Thyroid gland (tissue), 4 donors: ENCODE measurements around the gene COG5. TPM values are rescaled to one million over a fixed set of nuclear protein-coding genes. Genes with fewer than 3 reads are reported as not detected.

Experiments
- DNase-seq, 2 donors: peaks; one replicate each; pipeline ENCODE4 v3.0.0-alpha.2; 2019
- H3K27ac ChIP-seq, 3 donors: fragments of 200-600 bp; sonication (generic); 1 replicate in 2 of 3; 2 replicates in 1 of 3; pipeline ENCODE4 v1.5.1; 2016 to 2019; ENCODE audit warnings: mild to moderate bottlenecking in 1 of 3, moderate library complexity in 1 of 3
- H3K27me3 ChIP-seq: fragments of 200-600 bp; sonication (generic); one replicate; pipeline ENCODE4 v1.5.1; 2019
- H3K36me3 ChIP-seq, 2 donors: fragments of 200-600 bp; sonication (generic); one replicate each; pipeline ENCODE4 v1.5.1; 2016 to 2019
- H3K4me1 ChIP-seq, 2 donors: fragments of 200-600 bp; sonication (generic); one replicate each; pipeline ENCODE4 v1.5.1; 2017 to 2019
- H3K4me3 ChIP-seq, 3 donors: fragments of 200-600 bp; sonication (generic); replicated peaks in 1 of 3; 1 replicate in 2 of 3; 2 replicates in 1 of 3; pipeline ENCODE4 v1.5.1; 2016; ENCODE audit warnings: mild to moderate bottlenecking in 1 of 3
- H3K9me3 ChIP-seq: fragments of 200-600 bp; sonication (generic); one replicate; pipeline ENCODE4 v1.5.1; 2017
- POLR2A ChIP-seq, 2 donors: fragments of 450-650 bp; IDR thresholded peaks; one replicate each; pipeline ENCODE4 v1.6.1; 2017; ENCODE audit warnings: antibody characterized with exemption in 2 of 2, mild to moderate bottlenecking in 2 of 2, moderate library complexity in 1 of 2
- WGBS, 2 donors: methylation state at CpG; one replicate each; pipeline ENCODE4 v1.1.5; 2017; 5-methylcytosine and 5-hydroxymethylcytosine counted together
- intact Hi-C: fragments of 100-400 bp; cut with DNase I; formaldehyde crosslinking; loops from one replicate; pipeline ENCODE4 v1.15.1; 2023
- total RNA-seq, 4 donors: library from RNA; depleted of rRNA; stranded (reverse); fragments of >200 nt; gene quantifications; one replicate each; pipeline ENCODE4 v1.2.3, GENCODE V29; 2016
- TF ChIP-seq, protein P1 (sequence below), 6 experiments: fragments of 200-600 bp in 3 of 6; fragments of 450-650 bp in 3 of 6; sonication (generic) in 3 of 6; IDR thresholded peaks; one replicate each; pipeline ENCODE4 v1.5.1; 2016 to 2019; ENCODE audit warnings: antibody characterized with exemption in 6 of 6, mild to moderate bottlenecking in 2 of 6, inconsistent platforms in 1 of 6, moderate library complexity in 1 of 6

Gene COG5
- total RNA-seq, 4 donors from 2014 or later: 108 to 268 (median 148) TPM

DNA sequence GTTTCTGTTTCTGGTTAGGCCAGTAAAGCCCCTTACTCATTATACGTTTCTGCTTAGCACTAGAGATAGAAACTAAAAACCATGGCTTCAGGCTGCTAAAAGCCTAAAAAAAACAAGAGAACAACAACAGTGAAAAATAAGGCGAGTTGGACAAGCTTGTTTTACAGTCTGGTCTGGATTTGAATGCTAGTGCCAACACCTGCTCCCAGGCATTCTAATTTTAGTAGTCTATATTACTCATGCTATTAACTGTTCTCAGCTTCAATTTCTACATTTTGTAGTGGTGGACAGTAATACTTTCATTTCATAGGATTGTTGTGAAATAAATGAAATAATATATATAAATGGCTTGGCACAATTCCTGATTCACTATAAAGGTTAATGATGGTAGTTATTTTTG is 286.4 kb downstream of the COG5 start:
- WGBS, 2 donors: 82 to 90% methylated on average over 2 of the region's 2 CpGs
- intact Hi-C loops: no loop called here
- Histone ChIP-seq H3K27me3 (no peaks in the 10 kb centered on the region), H3K4me3 (no peak overlapping the region), H3K4me1 (no peaks in the 10 kb centered on the region), H3K27ac (no peak overlapping the region), H3K36me3 (no peaks in the 10 kb centered on the region), H3K9me3 (no peaks in the 10 kb centered on the region)
- no peak for DNase-seq
- TF ChIP-seq POLR2A (IDR thresholded peaks at IDR 0.05): no peak
- TF ChIP-seq, protein P1, sequence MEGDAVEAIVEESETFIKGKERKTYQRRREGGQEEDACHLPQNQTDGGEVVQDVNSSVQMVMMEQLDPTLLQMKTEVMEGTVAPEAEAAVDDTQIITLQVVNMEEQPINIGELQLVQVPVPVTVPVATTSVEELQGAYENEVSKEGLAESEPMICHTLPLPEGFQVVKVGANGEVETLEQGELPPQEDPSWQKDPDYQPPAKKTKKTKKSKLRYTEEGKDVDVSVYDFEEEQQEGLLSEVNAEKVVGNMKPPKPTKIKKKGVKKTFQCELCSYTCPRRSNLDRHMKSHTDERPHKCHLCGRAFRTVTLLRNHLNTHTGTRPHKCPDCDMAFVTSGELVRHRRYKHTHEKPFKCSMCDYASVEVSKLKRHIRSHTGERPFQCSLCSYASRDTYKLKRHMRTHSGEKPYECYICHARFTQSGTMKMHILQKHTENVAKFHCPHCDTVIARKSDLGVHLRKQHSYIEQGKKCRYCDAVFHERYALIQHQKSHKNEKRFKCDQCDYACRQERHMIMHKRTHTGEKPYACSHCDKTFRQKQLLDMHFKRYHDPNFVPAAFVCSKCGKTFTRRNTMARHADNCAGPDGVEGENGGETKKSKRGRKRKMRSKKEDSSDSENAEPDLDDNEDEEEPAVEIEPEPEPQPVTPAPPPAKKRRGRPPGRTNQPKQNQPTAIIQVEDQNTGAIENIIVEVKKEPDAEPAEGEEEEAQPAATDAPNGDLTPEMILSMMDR (IDR thresholded peaks at IDR 0.05): no peak

DNA sequence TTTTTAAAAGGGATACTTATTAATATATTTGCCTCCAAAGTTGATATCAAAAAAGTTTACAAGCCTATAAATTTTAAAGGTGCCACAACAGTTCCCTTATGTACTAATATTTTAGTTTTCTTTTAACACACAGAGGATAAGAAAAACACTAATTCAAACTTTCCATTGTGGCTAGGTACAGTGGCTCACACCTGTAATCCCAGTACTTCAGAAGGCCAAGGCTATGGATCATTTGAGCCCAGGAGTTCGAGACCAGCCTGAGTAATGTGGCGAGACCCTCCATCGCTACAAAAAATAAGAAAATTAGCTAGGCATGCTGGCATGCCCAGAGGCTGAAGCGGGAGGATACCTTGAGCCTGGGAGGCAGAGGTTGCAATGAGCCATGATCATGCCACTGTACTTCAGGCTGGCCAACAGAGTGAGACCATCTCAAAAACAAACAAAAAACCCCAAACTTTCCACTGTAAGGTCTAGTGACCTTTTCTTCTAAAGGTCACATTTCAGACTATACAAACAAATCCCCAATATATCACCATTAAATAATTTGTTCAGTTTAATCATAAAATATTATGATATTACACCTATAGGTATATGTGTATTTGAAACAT is 287.4 kb downstream of the COG5 start:
- 95 to 99% methylated on average over 4 of the region's 4 CpGs for WGBS, 2 donors
- Histone ChIP-seq H3K4me1 (no peaks in the 10 kb centered on the region), H3K27me3 (no peaks in the 10 kb centered on the region), H3K9me3 (no peaks in the 10 kb centered on the region), H3K4me3 (no peak overlapping the region), H3K36me3 (no peaks in the 10 kb centered on the region), H3K27ac (no peak overlapping the region)
- DNase-seq: no peak
- TF ChIP-seq, protein P1 (IDR thresholded peaks at IDR 0.05): no peak
- no peak for TF ChIP-seq POLR2A (IDR thresholded peaks at IDR 0.05)
- intact Hi-C loops: no loop called here

DNA sequence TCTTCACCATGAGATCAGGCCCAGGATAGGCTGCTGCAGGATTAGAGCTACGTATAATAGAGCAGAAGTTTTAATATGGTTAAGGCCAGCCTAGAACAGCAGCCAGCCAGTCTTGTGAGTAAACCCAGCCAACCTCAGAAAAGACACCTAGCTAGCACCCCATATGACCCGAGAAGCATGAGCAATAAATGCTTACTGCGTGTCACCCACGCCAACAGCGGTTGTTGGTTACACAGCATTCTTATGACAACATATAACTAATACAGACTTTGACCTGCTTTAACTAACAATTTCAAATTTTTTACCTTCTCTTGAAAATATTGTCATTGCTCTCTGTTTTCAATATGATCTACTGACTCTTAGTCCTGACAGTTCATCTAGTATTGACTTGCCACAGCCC is 289.2 kb downstream of the COG5 start:
- no peak for DNase-seq
- H3K4me3 ChIP-seq: no peak overlapping the region
- no peak overlapping the region for H3K27ac ChIP-seq
- WGBS, 2 donors: 87 to 96% methylated on average over 5 of the region's 5 CpGs
- intact Hi-C loops: no loop called here
- no peaks in the 10 kb centered on the region for H3K36me3 ChIP-seq
- H3K27me3 ChIP-seq: no peaks in the 10 kb centered on the region
- no peaks in the 10 kb centered on the region for H3K9me3 ChIP-seq
- TF ChIP-seq, protein P1 (IDR thresholded peaks at IDR 0.05): no peak
- no peak for TF ChIP-seq POLR2A (IDR thresholded peaks at IDR 0.05)
- no peaks in the 10 kb centered on the region for H3K4me1 ChIP-seq

DNA sequence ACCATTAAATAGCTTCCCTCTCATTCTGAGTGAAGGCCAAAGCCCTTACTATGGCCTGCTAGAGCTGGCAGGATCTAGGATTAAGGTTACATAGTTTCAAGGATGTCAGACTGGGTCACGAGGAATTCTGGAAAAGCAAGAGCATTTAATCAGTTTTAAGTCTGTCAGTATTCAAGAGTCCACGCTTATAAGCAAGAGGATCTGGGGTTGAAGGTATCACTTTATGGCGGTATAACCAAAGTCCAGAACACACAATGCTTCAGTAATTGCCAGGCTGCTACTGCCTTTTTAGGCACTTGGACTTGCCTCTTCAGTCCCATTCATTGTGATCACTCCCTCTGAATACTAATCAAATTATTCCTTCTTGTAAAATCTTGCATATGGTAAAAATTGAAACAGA is 293.9 kb downstream of the COG5 start:
- DNase-seq: no peak
- no peaks in the 10 kb centered on the region for H3K27me3 ChIP-seq
- TF ChIP-seq, protein P1 (IDR thresholded peaks at IDR 0.05): no peak
- no peak for TF ChIP-seq POLR2A (IDR thresholded peaks at IDR 0.05)
- WGBS, 2 donors: 95 to 98% methylated on average over 3 of the region's 3 CpGs
- H3K9me3 ChIP-seq: no peaks in the 10 kb centered on the region
- H3K27ac ChIP-seq: no peak overlapping the region
- intact Hi-C loops: no loop called here
- H3K36me3 ChIP-seq: no peaks in the 10 kb centered on the region
- H3K4me1 ChIP-seq: no peaks in the 10 kb centered on the region
- no peak overlapping the region for H3K4me3 ChIP-seq

DNA sequence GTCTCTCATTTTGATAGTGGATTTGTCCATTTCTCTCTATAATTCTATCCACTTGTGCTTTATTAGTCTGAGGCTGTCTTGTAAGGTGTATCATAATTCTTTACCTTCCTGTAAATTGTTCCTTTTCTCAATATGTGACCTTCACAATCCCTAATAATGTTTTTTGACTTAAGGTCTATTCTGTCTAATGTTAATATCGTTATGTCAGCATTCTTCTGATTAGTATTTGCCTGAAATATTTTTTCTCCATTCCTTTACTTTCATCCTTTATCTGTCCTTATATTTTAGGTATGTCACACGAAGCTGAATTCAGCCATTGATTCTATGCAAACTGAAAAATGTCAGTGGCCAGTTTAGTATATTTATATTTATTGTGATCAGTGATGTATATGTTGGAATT is 295.1 kb downstream of the COG5 start:
- Histone ChIP-seq H3K27ac (no peak overlapping the region), H3K36me3 (no peaks in the 10 kb centered on the region), H3K27me3 (no peaks in the 10 kb centered on the region), H3K4me3 (no peak overlapping the region), H3K4me1 (no peaks in the 10 kb centered on the region), H3K9me3 (no peaks in the 10 kb centered on the region)
- intact Hi-C loops: no loop called here
- WGBS, 2 donors: 93 to 96% methylated on average over 2 of the region's 2 CpGs
- DNase-seq: no peak
- TF ChIP-seq POLR2A (IDR thresholded peaks at IDR 0.05): no peak
- TF ChIP-seq, protein P1 (IDR thresholded peaks at IDR 0.05): no peak
